ENCODE results near the gene PARD3. TPM values are rescaled to one million over a fixed set of nuclear protein-coding genes. Genes with fewer than 3 reads are reported as not detected.

The PARD3 gene
- total RNA-seq, 4 donors from 2014 or later, result 27.3 to 65.3 (median 55.6) TPM

GRCh38 chr10:34641913-34642558, 173.1 kb downstream of the PARD3 start:
- Histone ChIP-seq H3K27ac (no peak overlapping the region), H3K4me1 (peaks cover 3 to 22% (median 10%) of the 10 kb centered on the region in 4 donors), H3K9me3 (no peaks in the 10 kb centered on the region), H3K36me3 (no peaks in the 10 kb centered on the region), H3K27me3 (no peaks in the 10 kb centered on the region), H3K4me3 (no peak overlapping the region)
- in situ Hi-C loops (cut with MboI; ENCODE audit: low pct_ligation_motif_present in 1 of 4, low pct_unique_long_range_greater_than_20kb in 1 of 4, low sequenced_read_pairs in 3 of 4), result loop anchor here (25.0 kb wide), 2 partner anchors 1305 to 1455 kb away; partner anchors contain the start of gene NRP1 (in 3 of the 4)
- DNase-seq, result no peak
- 63 to 85% methylated on average over 5 to 12 of the region's 12 CpGs for WGBS, 2 donors (ENCODE audit: low coverage in 1 of 2)
- no peak for TF ChIP-seq EP300 (IDR thresholded peaks at IDR 0.05; ENCODE audit: low read depth)
- TF ChIP-seq, protein P1, sequence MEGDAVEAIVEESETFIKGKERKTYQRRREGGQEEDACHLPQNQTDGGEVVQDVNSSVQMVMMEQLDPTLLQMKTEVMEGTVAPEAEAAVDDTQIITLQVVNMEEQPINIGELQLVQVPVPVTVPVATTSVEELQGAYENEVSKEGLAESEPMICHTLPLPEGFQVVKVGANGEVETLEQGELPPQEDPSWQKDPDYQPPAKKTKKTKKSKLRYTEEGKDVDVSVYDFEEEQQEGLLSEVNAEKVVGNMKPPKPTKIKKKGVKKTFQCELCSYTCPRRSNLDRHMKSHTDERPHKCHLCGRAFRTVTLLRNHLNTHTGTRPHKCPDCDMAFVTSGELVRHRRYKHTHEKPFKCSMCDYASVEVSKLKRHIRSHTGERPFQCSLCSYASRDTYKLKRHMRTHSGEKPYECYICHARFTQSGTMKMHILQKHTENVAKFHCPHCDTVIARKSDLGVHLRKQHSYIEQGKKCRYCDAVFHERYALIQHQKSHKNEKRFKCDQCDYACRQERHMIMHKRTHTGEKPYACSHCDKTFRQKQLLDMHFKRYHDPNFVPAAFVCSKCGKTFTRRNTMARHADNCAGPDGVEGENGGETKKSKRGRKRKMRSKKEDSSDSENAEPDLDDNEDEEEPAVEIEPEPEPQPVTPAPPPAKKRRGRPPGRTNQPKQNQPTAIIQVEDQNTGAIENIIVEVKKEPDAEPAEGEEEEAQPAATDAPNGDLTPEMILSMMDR (IDR thresholded peaks at IDR 0.05), result no peak
- no peak for TF ChIP-seq POLR2A (IDR thresholded peaks at IDR 0.05)
- no peak for TF ChIP-seq POLR2AphosphoS5 (IDR thresholded peaks at IDR 0.05)
- intact Hi-C loops (cut with DNase I; ENCODE audit: low total_unique reads), result no loop called here

GRCh38 chr10:34641147-34641912, 173.8 kb downstream of the PARD3 start:
- Histone ChIP-seq H3K27ac (no peak overlapping the region), H3K4me3 (no peak overlapping the region), H3K27me3 (no peaks in the 10 kb centered on the region), H3K36me3 (no peaks in the 10 kb centered on the region), H3K4me1 (peaks cover 3 to 22% (median 10%) of the 10 kb centered on the region in 4 donors), H3K9me3 (no peaks in the 10 kb centered on the region)
- no peak for TF ChIP-seq POLR2A (IDR thresholded peaks at IDR 0.05)
- TF ChIP-seq, protein P1 (IDR thresholded peaks at IDR 0.05), result no peak
- no peak for TF ChIP-seq EP300 (IDR thresholded peaks at IDR 0.05; ENCODE audit: low read depth)
- TF ChIP-seq POLR2AphosphoS5 (IDR thresholded peaks at IDR 0.05), result no peak
- 68 to 81% methylated on average over 3 to 17 of the region's 18 CpGs for WGBS, 2 donors (ENCODE audit: low coverage in 1 of 2)
- DNase-seq, result no peak
- intact Hi-C loops (cut with DNase I; ENCODE audit: low total_unique reads), result no loop called here
- in situ Hi-C loops (cut with MboI; ENCODE audit: low pct_ligation_motif_present in 1 of 4, low pct_unique_long_range_greater_than_20kb in 1 of 4, low sequenced_read_pairs in 3 of 4), result loop anchor here (25.0 kb wide), 2 partner anchors 1304 to 1454 kb away; partner anchors contain the start of gene NRP1 (in 3 of the 4)

- Histone ChIP-seq H3K9me3 (no peaks in the 10 kb centered on the region), H3K36me3 (no peaks in the 10 kb centered on the region), H3K27me3 (no peaks in the 10 kb centered on the region), H3K27ac (peak overlapping the region in 1 of 4 donors; percentile 12), H3K4me1 (peaks cover 3 to 22% (median 10%) of the 10 kb centered on the region in 4 donors), H3K4me3 (no peak overlapping the region)
- intact Hi-C loops (cut with DNase I; ENCODE audit: low total_unique reads), result loop anchor here (5.0 to 10.0 kb wide), 2 partner anchors 354 to 1316 kb away; no protein-coding TSS in a partner anchor
- peak; percentile 82 for DNase-seq
- WGBS, 2 donors (ENCODE audit: low coverage in 1 of 2), result 15 to 24% methylated on average over 3 to 4 of the region's 4 CpGs
- in situ Hi-C loops (cut with MboI; ENCODE audit: low pct_ligation_motif_present in 1 of 4, low pct_unique_long_range_greater_than_20kb in 1 of 4, low sequenced_read_pairs in 3 of 4), result loop anchor here (10.0 to 25.0 kb wide), 3 partner anchors 1301 to 1451 kb away; partner anchors contain the start of gene NRP1 (in 3 of the 4)
- TF ChIP-seq POLR2A (IDR thresholded peaks at IDR 0.05) (no peak), POLR2AphosphoS5 (IDR thresholded peaks at IDR 0.05) (peak in 2 of 3 donors; percentile 10 to 27), EP300 (IDR thresholded peaks at IDR 0.05; ENCODE audit: low read depth) (no peak)
- TF ChIP-seq, protein P1 (IDR thresholded peaks at IDR 0.05), result peak; percentile 86 to 95 (median 92)
These were observed 176.6 kb downstream of the PARD3 start for GRCh38 chr10:34638406-34639054.
